ENCODE results near the gene NPBWR2. TPM values are rescaled to one million over a fixed set of nuclear protein-coding genes. Genes with fewer than 3 reads are reported as not detected.
A peak's percentile ranks its signal among the peaks of the same experiment; 100 is the strongest.

Gene NPBWR2
- total RNA-seq, 1 experiment from 2014 or later = not detected

DNA sequence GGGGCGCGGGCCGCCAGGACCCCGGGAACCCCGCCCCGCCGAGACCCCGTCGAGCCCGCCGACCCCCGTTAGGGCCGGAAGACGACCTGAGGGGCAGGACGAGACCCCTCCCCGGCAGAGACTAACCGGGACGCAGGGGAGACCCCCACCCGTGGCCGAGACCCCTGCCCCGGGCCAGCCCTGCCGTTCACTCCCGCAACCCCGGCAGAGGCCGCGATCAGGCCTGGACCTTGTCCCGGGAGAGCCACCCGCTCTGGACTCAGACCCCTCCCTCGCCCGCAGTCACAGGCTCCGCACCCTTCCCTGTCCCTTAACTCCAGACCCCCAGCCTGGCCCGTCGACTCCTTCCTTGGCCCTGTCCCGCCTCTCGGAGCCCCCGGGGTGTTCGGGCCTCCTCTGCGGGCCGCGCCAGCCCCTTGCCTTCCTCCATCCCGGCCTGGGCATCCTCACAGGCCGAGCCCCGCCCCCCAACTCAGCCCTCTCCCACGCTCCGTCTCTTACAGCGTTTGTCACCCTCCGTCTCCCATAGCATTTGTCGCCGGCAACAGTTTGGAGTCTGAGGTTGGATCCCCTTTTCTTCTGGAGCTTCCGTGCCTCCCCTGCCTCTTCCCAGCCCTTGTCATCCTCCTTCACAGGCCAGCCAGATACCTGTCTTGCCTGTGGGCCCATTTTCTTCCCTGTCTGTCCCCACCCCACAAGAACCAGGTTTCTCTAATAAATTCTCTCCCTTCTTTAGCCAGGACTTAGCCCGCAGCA lies 43.8 kb downstream of the NPBWR2 start:
- no peaks in the 10 kb centered on the region for H3K27me3 ChIP-seq (ENCODE audit: control insufficient read depth, insufficient read depth, low read length)
- ChIA-PET POLR2A (interaction anchor here (0.6 kb wide), 1 partner anchor 143 kb away, joined by 5 read pairs; no protein-coding TSS in a partner anchor), CTCF (interaction anchor here (1.0 kb wide), 2 partner anchors 20 to 25 kb away, joined by 3 to 4 read pairs; no protein-coding TSS in a partner anchor)
- BruUV-seq (replicated peaks) = TSS peak; percentile 86
- TF ChIP-seq, protein P1, sequence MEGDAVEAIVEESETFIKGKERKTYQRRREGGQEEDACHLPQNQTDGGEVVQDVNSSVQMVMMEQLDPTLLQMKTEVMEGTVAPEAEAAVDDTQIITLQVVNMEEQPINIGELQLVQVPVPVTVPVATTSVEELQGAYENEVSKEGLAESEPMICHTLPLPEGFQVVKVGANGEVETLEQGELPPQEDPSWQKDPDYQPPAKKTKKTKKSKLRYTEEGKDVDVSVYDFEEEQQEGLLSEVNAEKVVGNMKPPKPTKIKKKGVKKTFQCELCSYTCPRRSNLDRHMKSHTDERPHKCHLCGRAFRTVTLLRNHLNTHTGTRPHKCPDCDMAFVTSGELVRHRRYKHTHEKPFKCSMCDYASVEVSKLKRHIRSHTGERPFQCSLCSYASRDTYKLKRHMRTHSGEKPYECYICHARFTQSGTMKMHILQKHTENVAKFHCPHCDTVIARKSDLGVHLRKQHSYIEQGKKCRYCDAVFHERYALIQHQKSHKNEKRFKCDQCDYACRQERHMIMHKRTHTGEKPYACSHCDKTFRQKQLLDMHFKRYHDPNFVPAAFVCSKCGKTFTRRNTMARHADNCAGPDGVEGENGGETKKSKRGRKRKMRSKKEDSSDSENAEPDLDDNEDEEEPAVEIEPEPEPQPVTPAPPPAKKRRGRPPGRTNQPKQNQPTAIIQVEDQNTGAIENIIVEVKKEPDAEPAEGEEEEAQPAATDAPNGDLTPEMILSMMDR (IDR thresholded peaks at IDR 0.05) = no peak
- TF ChIP-seq, protein P2, sequence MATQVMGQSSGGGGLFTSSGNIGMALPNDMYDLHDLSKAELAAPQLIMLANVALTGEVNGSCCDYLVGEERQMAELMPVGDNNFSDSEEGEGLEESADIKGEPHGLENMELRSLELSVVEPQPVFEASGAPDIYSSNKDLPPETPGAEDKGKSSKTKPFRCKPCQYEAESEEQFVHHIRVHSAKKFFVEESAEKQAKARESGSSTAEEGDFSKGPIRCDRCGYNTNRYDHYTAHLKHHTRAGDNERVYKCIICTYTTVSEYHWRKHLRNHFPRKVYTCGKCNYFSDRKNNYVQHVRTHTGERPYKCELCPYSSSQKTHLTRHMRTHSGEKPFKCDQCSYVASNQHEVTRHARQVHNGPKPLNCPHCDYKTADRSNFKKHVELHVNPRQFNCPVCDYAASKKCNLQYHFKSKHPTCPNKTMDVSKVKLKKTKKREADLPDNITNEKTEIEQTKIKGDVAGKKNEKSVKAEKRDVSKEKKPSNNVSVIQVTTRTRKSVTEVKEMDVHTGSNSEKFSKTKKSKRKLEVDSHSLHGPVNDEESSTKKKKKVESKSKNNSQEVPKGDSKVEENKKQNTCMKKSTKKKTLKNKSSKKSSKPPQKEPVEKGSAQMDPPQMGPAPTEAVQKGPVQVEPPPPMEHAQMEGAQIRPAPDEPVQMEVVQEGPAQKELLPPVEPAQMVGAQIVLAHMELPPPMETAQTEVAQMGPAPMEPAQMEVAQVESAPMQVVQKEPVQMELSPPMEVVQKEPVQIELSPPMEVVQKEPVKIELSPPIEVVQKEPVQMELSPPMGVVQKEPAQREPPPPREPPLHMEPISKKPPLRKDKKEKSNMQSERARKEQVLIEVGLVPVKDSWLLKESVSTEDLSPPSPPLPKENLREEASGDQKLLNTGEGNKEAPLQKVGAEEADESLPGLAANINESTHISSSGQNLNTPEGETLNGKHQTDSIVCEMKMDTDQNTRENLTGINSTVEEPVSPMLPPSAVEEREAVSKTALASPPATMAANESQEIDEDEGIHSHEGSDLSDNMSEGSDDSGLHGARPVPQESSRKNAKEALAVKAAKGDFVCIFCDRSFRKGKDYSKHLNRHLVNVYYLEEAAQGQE (IDR thresholded peaks at IDR 0.05; ENCODE audit: insufficient read depth in 1 of 2, low read depth in 2 of 2, low read length in 1 of 2) = no peak
- no peak for TF ChIP-seq TCF7L2 (IDR thresholded peaks at IDR 0.05; ENCODE audit: low read depth, low read length)
- no peak; the same call in 1 of the 2 replicates for TF ChIP-seq POLR2AphosphoS5 (IDR thresholded peaks at IDR 0.05; ENCODE audit: low read depth, low read length)
- no peak for TF ChIP-seq SIN3A (IDR thresholded peaks at IDR 0.05; ENCODE audit: borderline replicate concordance, insufficient read depth, low read depth, low read length)
- DNase-seq (ENCODE audit: low read depth, low spot score) = no peak
- H3K36me3 ChIP-seq (ENCODE audit: control insufficient read depth, insufficient read depth, low read length) = no peaks in the 10 kb centered on the region
- peaks cover 30% of the 10 kb centered on the region for H3K4me1 ChIP-seq (ENCODE audit: control insufficient read depth, insufficient read depth, low read length)
- H3K4me3 ChIP-seq (ENCODE audit: low read depth in 2 of 2, low read length in 2 of 2) = peak overlapping the region; percentile 67 to 72
- H3K9me3 ChIP-seq (ENCODE audit: control insufficient read depth, insufficient read depth, low read depth, low read length) = no peaks in the 10 kb centered on the region
- H3K27ac ChIP-seq (ENCODE audit: low read length) = peak overlapping the region; percentile 74
- in situ Hi-C loops (cut with HindIII; ENCODE audit: low pct_unique_long_range_greater_than_20kb, low sequenced_read_pairs) (no loop called here), intact Hi-C loops (cut with micrococcal nuclease; ENCODE audit: unreplicated experiment) (no loop called here)
- ATAC-seq = peak; percentile 15; the same call in 1 of the 2 replicates

DNA sequence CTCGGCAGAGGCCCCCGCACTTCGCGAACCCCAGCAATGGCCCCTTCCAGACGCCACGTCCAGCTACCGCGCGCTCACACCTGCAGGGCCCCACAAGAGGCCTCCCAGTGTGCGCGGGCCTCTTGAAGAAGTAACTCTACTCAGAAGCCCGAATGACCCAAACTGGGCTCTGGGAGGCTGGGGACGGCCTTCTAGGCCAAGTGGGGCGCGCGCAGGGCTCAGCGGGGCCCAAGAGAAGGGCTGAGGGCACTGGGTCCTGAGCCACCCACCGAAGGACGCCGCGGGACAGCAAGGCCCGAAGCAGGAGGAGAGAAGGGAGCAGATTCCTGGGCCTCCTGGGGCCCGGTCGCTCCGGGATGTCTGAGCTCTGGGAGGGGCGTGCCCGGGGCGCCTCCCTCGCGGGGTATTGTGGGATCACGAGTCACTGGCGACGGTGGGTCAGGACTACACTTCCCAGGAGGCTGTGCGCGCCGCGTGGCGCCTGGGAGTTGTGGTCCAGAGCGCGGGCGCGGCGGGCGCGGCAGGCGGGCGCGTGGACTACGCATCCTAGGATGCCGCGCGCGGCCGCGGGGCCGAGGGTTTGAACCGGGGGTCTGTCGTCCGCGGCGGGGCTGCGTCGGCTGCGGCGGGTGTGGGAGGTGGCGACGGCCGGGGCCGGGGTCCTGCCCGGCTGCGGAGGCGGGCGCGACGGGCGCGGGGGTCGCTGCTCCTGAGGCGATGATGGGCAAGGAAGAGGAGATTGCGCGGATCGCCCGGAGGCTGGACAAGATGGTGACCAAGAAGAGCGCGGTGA lies 44.6 kb downstream of the NPBWR2 start, which contains the start of gene TCEA2:
Gene TCEA2, plus strand, starts transcription at position 603 of the 793 bp plus-strand sequence. Its CDS starts 115 bp downstream, at position 718.
- Histone ChIP-seq H3K36me3 (ENCODE audit: control insufficient read depth, insufficient read depth, low read length) (no peaks in the 10 kb centered on the region), H3K4me1 (ENCODE audit: control insufficient read depth, insufficient read depth, low read length) (peaks cover 35% of the 10 kb centered on the region), H3K27ac (ENCODE audit: low read length) (peak within 1 kb of the TSS; percentile 90), H3K27me3 (ENCODE audit: control insufficient read depth, insufficient read depth, low read length) (no peaks in the 10 kb centered on the region), H3K9me3 (ENCODE audit: control insufficient read depth, insufficient read depth, low read depth, low read length) (no peaks in the 10 kb centered on the region), H3K4me3 (ENCODE audit: low read depth in 2 of 2, low read length in 2 of 2) (peak within 1 kb of the TSS; percentile 67 to 72)
- ATAC-seq (peak; percentile 94), DNase-seq (ENCODE audit: low read depth, low spot score) (peak; percentile 75)
- no TSS peak for BruUV-seq (replicated peaks)
- POLR2A ChIA-PET = interaction anchor here (0.6 kb wide), 1 partner anchor 142 kb away, joined by 5 read pairs; no protein-coding TSS in a partner anchor
- CTCF ChIA-PET = interaction anchor here (1.0 kb wide), 2 partner anchors 21 to 24 kb away, joined by 3 to 4 read pairs; no protein-coding TSS in a partner anchor
- intact Hi-C loops (cut with micrococcal nuclease; ENCODE audit: unreplicated experiment) = no loop called here
- TF ChIP-seq, protein P2 (IDR thresholded peaks at IDR 0.05; ENCODE audit: insufficient read depth in 1 of 2, low read depth in 2 of 2, low read length in 1 of 2) = 0 out of 4 replicates have a peak, but pooled peaks of 1 of the 2 experiments have one; percentile 58
- TF ChIP-seq SIN3A (IDR thresholded peaks at IDR 0.05; ENCODE audit: borderline replicate concordance, insufficient read depth, low read depth, low read length) = peak; percentile 81; the same call in 1 of the 2 replicates
- peak; percentile 86 for TF ChIP-seq POLR2AphosphoS5 (IDR thresholded peaks at IDR 0.05; ENCODE audit: low read depth, low read length)
- peak; percentile 59; the same call in 1 of the 2 replicates for TF ChIP-seq TCF7L2 (IDR thresholded peaks at IDR 0.05; ENCODE audit: low read depth, low read length)
- TF ChIP-seq, protein P1 (IDR thresholded peaks at IDR 0.05) = no peak
- in situ Hi-C loops (cut with HindIII; ENCODE audit: low pct_unique_long_range_greater_than_20kb, low sequenced_read_pairs) = no loop called here
